GM18499 (cell line): ENCODE data around the gene HAGH.

Experiments used
- ATAC-seq: cut with Tn5 transposase; IDR thresholded peaks from one replicate; pipeline ENCODE4 v1.9.1; 2021; ENCODE audit warnings: moderate number of reproducible peaks; ENCODE audit not compliant: insufficient read depth, unreplicated experiment

HAGH gene

DNA sequence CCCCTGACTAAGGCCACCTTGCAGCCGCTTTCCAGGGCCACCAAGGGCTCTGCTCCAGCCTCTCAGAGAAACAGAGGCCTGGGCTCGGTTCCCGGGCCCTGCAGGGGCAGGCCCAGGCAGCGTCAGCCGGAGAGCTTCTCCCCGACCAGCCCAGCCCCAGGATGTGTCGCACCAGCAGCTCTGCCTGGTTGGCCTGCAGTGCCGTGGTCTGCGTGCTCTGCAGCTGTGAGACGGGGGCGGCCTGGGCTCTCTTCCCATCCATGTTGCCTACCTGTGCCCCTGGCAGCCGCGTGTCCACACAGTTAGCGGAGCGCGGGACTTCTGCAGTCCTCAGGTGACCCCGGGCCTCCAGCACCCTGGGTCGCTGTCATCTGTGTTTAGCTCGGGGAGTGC lies 37.9 kb downstream of the HAGH start:
- ATAC-seq = no peak

- no peak for ATAC-seq
Observed at GRCh38 chr16:1788095-1788707, 38.4 kb downstream of the HAGH start.

DNA sequence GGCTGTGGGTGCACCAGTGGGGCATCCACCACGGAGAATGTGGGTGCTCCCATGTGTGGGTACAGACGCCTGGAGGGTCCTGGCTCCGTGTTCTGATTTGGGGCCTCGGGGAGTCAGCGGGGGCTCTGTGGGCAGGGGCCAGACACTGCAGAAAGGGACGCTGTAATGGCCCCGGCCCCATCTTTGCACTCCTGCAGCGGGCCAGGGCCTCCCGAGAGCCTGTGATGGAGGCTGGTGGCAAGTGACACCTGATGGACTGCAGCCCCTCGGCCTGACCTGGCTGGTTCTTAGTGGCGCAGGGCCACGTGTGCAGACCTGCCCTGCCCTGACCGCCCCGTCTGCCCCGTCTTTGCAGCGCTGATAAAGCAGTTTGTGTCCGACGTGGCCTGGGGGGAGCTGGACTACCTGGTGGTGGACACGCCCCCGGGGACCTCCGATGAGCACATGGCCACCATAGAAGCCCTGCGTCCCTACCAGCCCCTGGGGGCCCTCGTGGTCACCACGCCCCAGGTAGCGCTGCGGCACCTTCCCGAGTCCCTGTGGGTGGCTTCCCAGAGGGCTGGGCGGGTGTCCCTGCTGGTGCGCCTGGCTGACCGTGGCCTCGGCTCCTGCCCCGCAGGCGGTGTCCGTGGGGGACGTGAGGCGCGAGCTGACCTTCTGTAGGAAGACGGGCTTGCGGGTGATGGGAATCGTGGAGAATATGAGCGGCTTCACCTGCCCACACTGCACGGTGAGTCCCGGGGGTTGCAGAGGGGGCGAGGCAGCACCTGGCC lies 39.1 kb downstream of the HAGH start:
- ATAC-seq = no peak

- no peak for ATAC-seq
Observed at GRCh38 chr16:1787056-1787321, 39.6 kb downstream of the HAGH start.

DNA sequence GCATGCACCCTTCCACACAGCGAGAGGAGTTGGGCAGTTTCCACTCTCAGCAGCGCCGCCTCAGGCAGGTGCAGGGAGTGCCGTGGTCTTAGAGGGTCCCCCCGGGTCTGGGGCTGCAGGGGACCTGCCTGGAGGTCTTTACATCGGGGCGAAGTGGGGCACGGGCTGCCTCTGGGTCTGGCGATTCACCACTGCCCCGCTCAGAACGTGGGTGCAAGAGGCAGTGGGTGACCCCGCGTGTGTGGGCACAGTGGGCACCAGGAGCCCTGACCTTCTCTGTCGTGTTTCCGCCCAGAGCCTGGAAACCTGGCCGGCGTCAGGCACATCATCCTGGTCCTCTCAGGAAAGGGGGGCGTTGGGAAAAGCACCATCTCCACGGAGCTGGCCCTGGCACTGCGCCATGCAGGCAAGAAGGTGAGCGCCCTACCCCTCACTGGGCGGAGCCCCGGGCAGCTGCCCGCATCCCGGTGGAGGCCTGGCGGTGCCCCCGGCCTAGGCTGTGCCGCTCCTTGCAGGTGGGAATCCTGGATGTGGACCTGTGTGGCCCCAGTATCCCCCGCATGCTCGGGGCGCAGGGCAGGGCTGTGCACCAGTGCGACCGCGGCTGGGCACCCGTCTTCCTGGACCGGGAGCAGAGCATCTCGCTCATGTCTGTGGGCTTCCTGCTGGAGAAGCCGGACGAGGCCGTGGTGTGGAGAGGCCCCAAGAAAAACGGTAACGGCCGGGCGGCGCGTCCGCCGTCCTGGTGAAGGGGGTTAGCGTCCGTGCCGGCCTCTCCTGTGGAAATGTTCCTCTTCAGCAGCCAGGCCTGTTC lies 40.2 kb downstream of the HAGH start:
- no peak for ATAC-seq

- no peak for ATAC-seq
Observed at GRCh38 chr16:1785846-1786170, 40.8 kb downstream of the HAGH start.

- no peak for ATAC-seq
Observed at GRCh38 chr16:1784977-1785845, 41.4 kb downstream of the HAGH start.

DNA sequence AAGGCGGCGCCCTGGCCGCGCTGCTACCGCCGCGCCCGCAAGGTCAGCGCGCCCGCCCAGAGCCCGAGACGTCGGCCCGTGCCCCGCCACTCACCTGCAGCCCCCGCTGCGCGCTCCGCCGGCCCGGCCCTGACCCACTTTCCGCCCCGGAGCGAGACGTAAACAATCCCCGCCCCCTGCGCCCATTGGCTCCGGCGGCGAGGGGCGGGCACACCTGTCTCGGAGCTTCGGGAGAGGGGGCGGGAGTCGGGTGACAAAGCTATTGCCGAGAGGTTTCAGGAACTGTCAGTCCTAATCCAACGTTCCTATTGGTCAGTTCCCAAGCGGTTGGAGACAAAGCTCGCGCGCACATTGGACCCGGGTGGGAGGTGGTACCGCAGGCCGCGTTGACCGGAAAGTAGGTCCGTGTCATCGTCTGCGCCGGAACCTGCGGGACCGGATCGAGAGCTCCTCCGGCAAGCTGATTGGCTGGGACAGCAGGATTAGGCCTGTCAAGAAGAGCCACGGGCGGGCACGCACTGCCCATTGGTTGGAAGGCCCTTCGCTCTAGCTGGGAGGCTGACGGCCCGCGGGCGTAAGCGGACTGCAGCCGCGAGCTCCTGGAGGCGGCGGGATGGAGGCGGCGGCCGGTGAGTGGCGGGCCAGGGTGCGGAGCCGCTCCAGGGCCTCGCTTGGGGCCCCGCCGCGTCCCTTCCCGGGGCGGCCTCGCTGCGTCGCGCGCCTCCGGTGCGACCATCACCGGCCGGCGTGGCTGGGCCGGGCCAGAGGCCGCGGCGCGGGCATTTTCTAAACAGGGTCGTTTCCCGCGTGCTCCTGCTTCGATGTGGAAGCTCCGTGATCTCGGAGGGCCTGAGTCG lies 44.0 kb downstream of the HAGH start, which contains the start of the genes NUBP2 and SPSB3:
Gene NUBP2, plus strand, starts transcription at position 553 of the 857 bp plus-strand sequence. Its CDS starts 61 bp downstream, at position 614.
Gene SPSB3, minus strand, starts transcription at position 164 of the 857 bp plus-strand sequence. CDS start 1,088 bp downstream, outside the sequence.
- ATAC-seq = peak; percentile 75

DNA sequence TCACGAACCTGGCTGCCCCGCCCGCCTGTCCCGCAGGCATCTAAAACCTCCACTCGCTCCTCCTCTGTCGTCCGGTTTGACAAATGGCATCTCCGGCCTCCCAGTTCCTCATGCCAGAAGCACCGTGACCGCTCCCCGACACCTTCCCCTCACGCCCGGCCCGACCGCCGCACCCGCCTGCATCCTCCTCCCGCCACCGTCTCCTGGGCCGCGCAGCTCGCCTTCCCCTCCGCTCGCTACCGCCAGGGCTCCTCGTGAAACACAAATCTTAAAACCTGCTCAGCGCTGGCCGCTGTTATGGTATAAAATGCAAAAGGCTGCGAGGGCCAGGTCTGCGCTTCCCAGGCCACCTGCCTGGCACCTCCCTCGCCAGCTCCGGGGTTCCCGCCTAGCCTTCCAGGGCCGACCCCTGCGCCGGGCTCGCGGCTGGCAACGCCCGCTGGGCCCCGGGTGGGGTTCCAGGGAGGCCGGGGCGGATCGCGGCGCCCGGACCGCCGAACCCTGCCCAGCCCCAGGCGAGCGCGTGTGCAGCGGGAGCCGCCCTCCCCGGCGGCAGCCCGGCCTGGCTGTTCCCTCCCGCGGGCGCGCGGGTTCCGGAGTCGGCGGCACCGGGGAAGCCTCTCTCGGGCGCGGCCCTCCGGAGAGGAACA lies 44.7 kb downstream of the HAGH start:
- no peak for ATAC-seq

- no peak for ATAC-seq
Observed at GRCh38 chr16:1781254-1781653, 45.4 kb downstream of the HAGH start.

- no peak for ATAC-seq
Observed at GRCh38 chr16:1780677-1781072, 46.0 kb downstream of the HAGH start.

DNA sequence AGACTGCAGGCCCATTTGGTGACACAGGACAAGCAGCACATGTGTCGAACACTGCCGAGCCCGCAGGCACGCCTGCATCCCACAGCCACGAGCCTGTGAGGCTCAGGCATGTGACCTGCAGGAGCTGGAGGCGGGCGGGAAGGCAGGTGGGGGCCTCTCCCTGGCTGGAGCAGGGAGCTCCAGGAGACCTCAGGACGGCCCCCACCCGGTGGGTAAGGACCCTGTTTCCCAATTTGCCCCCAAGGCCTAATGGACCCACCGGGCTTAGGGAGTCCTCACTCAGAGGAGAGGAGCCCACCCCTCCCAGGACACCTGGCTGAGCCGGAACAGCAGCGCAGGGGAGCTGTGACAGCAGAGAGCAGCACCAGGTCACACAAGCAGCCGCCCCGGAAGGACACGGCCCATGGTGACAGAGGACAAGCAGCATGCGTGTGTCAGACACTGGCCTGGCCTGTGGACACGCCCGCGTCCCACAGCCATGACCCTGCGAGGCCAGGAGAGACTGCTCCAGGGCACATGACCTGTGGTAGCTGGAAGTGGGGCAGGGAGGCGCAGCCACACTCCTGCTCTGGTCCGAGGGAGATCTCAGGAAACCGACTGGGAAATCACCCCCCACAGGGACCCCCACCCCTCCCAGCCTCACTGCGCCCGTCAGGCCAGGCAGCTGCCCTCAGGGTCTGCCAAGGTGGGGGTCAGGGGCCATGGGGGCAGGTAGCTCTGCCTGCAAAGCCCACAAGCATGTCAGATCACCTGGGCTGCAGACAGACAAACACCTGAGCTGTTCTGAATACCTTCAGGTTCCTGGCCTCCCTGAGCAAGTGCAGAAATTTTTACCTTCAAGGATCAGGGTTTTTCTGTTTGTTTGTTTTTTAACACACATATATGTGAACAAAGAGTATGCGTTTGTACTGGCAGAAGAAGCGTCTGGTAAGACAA lies 46.6 kb downstream of the HAGH start:
- no peak for ATAC-seq

DNA sequence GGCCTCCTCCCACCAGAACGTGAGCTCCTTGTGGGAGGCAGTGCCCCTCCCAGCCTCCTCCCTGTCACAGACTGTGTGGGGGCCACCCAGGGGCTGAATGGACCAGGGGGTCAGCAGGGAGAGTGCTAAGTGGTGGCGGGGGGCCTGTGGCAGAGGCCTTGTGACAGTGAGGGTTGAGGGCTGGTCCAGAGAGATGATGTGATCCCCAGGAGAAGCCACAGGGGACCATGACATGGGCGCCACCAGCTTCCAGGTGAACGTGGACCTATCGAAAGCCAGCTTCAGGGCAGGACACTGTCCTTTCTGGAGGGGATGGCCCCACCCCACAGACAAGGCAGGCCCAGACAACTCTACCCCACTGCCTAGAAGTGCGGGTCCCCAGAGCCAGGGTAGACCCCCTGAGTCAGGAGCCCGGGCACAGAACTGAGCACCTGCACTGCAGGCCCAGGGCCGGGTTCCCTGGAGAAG lies 47.4 kb downstream of the HAGH start:
- ATAC-seq = no peak

DNA sequence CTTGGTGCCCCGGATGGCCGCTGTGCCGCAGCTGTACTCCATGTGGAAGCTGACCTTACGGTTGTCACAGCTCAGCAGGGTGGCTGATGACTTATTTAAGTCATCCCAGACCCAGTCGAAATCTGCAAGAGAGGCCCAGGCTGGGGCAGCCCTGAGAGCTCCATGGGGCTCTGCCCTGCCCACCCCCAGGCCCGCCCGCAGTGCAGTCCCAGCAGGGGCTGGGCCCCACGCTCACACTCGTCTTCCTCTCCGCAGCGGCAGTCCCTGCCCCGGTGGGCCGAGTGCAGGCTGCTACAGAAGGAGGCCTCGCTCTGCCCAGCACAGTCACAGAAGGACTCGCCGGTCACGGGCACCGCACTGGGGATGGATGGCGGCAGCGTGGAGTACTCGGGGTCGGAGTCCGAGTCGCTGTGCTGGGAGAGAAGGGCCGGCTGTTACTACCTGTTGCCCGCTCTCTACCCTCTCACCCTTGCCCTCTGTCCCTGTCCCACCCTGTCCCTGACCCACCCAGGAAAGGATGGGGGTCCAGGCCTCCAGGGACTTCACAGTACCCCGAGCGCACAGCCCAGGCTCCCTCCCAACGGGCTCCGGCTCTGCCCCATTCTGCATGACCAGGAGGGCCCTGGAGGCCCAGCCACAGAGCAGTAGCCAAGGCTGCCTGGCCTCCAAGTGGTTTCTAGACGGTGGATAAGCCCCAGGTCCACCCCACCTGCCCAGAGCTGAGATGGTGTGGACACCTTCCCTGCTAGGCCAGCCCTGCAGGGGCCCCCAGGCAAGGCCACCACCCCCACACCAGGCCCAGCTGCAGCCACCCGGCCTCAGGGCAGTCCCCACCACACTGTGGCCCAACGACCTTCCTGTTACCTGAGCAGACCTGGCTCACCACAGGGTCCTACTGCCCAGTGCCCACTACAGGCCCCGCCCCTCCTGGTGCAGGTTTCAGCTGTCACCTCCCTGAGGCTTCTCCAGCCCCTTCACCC lies 48.1 kb downstream of the HAGH start:
- no peak for ATAC-seq

- ATAC-seq = no peak
Observed at GRCh38 chr16:1777375-1778199, 49.0 kb downstream of the HAGH start.

DNA sequence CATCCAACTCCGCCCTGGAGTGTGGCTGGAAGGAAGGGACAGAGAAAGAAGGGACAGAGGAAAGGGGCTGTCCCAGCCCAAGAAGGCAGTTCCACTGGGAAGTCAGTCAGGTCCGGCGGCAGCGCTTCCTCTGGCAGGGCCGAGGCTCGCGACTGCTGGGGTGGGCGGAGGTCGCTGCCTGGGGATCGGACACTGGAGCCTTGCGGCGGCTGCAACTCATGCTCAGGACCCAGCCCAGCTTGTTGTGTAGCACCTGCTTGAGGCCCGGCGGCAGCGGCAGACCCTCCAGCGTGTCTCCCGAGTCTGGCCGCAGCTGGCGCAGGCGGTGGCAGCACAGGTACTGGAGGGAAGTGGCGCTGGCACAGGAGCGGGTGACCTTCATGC lies 49.6 kb downstream of the HAGH start:
- no peak for ATAC-seq
